SU-DHL-6 (cell line): ENCODE measurements around the gene SLC22A1.

Source experiments
- H2AFZ ChIP-seq: fragments of 200-600 bp; sonication (generic); 2 replicates; pipeline ENCODE4 v1.6.1; 2014; ENCODE audit warnings: low read depth, mild to moderate bottlenecking, moderate library complexity, mixed read lengths, antibody characterized with exemption, low read length; ENCODE audit not compliant: severe bottlenecking
- H3F3A ChIP-seq: fragments of 200-600 bp; shearing (Covaris generic); 2 replicates; pipeline ENCODE4 v1.6.0; 2016; ENCODE audit warnings: antibody characterized with exemption, mild to moderate bottlenecking; ENCODE audit not compliant: insufficient read depth
- H3K27ac ChIP-seq: fragments of 200-600 bp; sonication (generic); 2 replicates; pipeline ENCODE4 v1.5.1; 2016; ENCODE audit warnings: low read depth, mild to moderate bottlenecking, low read length, moderate library complexity, mixed read lengths
- H3K27me3 ChIP-seq: fragments of 200-600 bp; sonication (generic), shearing (Covaris generic); 2 replicates; pipeline ENCODE4 v1.6.0; 2014; ENCODE audit warnings: mild to moderate bottlenecking, low read length
- H3K36me3 ChIP-seq: fragments of 200-600 bp; sonication (generic); 2 replicates; pipeline ENCODE4 v1.6.1; 2014; ENCODE audit warnings: mild to moderate bottlenecking, low read length, mixed read lengths
- H3K4me2 ChIP-seq: fragments of 300-600, 200-600 bp; shearing (Covaris generic), sonication (generic); 2 replicates; pipeline ENCODE4 v1.6.0; 2014; ENCODE audit warnings: low read length, low read depth, mild to moderate bottlenecking; ENCODE audit not compliant: poor library complexity, severe bottlenecking
- H3K4me3 ChIP-seq: fragments of 200-600 bp; sonication (generic); 2 replicates; pipeline ENCODE4 v1.5.1; 2014; ENCODE audit warnings: antibody characterized with exemption, low read length, mild to moderate bottlenecking, mixed read lengths; ENCODE audit not compliant: insufficient read depth, poor library complexity, severe bottlenecking
- H3K79me2 ChIP-seq: fragments of 200-600 bp; sonication (generic); 2 replicates; pipeline ENCODE4 v1.6.1; 2014; ENCODE audit warnings: mild to moderate bottlenecking, low read length, moderate library complexity; ENCODE audit not compliant: insufficient read depth
- H3K9ac ChIP-seq: fragments of 200-600 bp; sonication (generic); 2 replicates; pipeline ENCODE4 v1.7.0; 2014; ENCODE audit warnings: mild to moderate bottlenecking, low read length
- H3K9me2 ChIP-seq: fragments of 200-600 bp; sonication (generic); replicated peaks from 2 replicates; pipeline ENCODE4 v1.6.1; 2014; ENCODE audit warnings: low read length; ENCODE audit not compliant: insufficient read depth
- H3K9me3 ChIP-seq: fragments of 200-600 bp; sonication (generic); 2 replicates; pipeline ENCODE4 v1.6.1; 2014; ENCODE audit warnings: low read length, mixed read lengths; ENCODE audit not compliant: insufficient read depth
- H4K20me1 ChIP-seq: fragments of 200-600 bp; sonication (generic); 2 replicates; pipeline ENCODE4 v1.6.1; 2014; ENCODE audit warnings: low read depth, mild to moderate bottlenecking, antibody characterized with exemption, low read length, moderate library complexity, mixed read lengths
- CTCF ChIP-seq: fragments of 200-600 bp; sonication (generic); IDR thresholded peaks from one replicate; pipeline ENCODE4 v1.5.1; 2017; ENCODE audit warnings: antibody characterized with exemption, mild to moderate bottlenecking, low read length, moderate library complexity; ENCODE audit not compliant: insufficient read depth, poor library complexity, severe bottlenecking
- EZH2phosphoT487 ChIP-seq: fragments of 200-600 bp; sonication (generic), shearing (Covaris generic); conservative IDR thresholded peaks from 2 replicates; pipeline ENCODE4 v1.6.1; 2018; ENCODE audit warnings: mild to moderate bottlenecking, antibody characterized with exemption, low read length, moderate library complexity, mixed read lengths

SLC22A1 gene

GRCh38 chr6:160118620-160119229, 2.9 kb upstream of the SLC22A1 start:
- Histone ChIP-seq H3K4me2 (no peak overlapping the region), H3K9me3 (peaks cover 13% of the 10 kb centered on the region; the same call in 1 of the 2 replicates), H3F3A (no peaks in the 10 kb centered on the region), H3K27ac (no peak overlapping the region), H3K79me2 (no peaks in the 10 kb centered on the region), H3K27me3 (no peaks in the 10 kb centered on the region), H3K36me3 (no peaks in the 10 kb centered on the region), H2AFZ (no peak overlapping the region), H3K9ac (no peak overlapping the region), H3K4me3 (no peak overlapping the region), H4K20me1 (no peaks in the 10 kb centered on the region), H3K9me2 (no peaks in the 10 kb centered on the region)
- no peak for TF ChIP-seq EZH2phosphoT487
- no peak for TF ChIP-seq CTCF

- no peak overlapping the region for H3K27ac ChIP-seq
- H3K27me3 ChIP-seq, result no peaks in the 10 kb centered on the region
- H2AFZ ChIP-seq, result no peak overlapping the region
- H4K20me1 ChIP-seq, result no peaks in the 10 kb centered on the region
- no peaks in the 10 kb centered on the region for H3K79me2 ChIP-seq
- TF ChIP-seq EZH2phosphoT487, result no peak
- TF ChIP-seq CTCF, result no peak
- peaks cover 13% of the 10 kb centered on the region; the same call in 1 of the 2 replicates for H3K9me3 ChIP-seq
- no peak overlapping the region for H3K4me2 ChIP-seq
- no peak overlapping the region for H3K4me3 ChIP-seq
- no peak overlapping the region for H3K9ac ChIP-seq
- no peaks in the 10 kb centered on the region for H3K9me2 ChIP-seq
- H3F3A ChIP-seq, result no peaks in the 10 kb centered on the region
- H3K36me3 ChIP-seq, result no peaks in the 10 kb centered on the region
Observed at GRCh38 chr6:160120087-160120486, 1.5 kb upstream of the SLC22A1 start.

- no peak overlapping the region for H2AFZ ChIP-seq
- H3K36me3 ChIP-seq, result no peaks in the 10 kb centered on the region
- TF ChIP-seq CTCF (no peak), EZH2phosphoT487 (no peak)
- no peak overlapping the region for H3K4me2 ChIP-seq
- H3K9me2 ChIP-seq, result no peaks in the 10 kb centered on the region
- peaks cover 12% of the 10 kb centered on the region; the same call in 1 of the 2 replicates for H3K9me3 ChIP-seq
- no peak overlapping the region for H3K4me3 ChIP-seq
- H3K27me3 ChIP-seq, result no peaks in the 10 kb centered on the region
- no peaks in the 10 kb centered on the region for H3K79me2 ChIP-seq
- no peak overlapping the region for H3K27ac ChIP-seq
- H4K20me1 ChIP-seq, result no peaks in the 10 kb centered on the region
- no peak overlapping the region for H3K9ac ChIP-seq
- no peaks in the 10 kb centered on the region for H3F3A ChIP-seq
Observed at GRCh38 chr6:160121981-160122380, 366 bp downstream of the SLC22A1 start.
